ENCODE data around the gene DIO1.

DIO1 gene

DNA sequence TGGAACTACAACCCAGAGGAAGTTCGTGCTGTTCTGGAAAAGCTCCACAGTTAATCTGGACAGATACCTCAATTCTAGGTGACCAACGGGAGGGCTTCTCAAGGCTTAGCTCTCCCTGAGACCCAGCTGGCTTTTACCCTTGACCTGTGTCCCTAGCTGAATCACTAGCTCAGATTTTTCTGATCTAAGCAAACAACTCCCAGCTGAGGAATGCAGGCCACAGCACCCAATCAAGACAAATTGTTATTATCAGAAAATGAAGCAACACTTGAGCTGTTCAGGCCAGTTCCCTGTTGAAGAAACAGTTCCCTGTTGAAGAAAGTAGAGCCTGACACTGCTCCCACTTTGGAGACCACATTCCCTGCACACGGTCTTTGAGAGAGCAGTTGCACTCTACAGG lies 16.0 kb downstream of the DIO1 start:
- Mint-ChIP-seq H3K9me3 (no peaks in the 10 kb centered on the region), H3K27me3 (ENCODE audit: low read depth) (no peaks in the 10 kb centered on the region), H3K27ac (no peak overlapping the region), H3K36me3 (ENCODE audit: low read depth) (peaks cover 4% of the 10 kb centered on the region), H3K4me3 (no peak overlapping the region), H3K4me1 (ENCODE audit: low read depth) (no peaks in the 10 kb centered on the region)

- Mint-ChIP-seq H3K36me3 (ENCODE audit: low read depth) (peaks cover 8% of the 10 kb centered on the region), H3K9me3 (no peaks in the 10 kb centered on the region), H3K27ac (no peak overlapping the region), H3K4me3 (no peak overlapping the region), H3K4me1 (ENCODE audit: low read depth) (peaks cover 10% of the 10 kb centered on the region), H3K27me3 (ENCODE audit: low read depth) (no peaks in the 10 kb centered on the region)
These were observed 17.5 kb downstream of the DIO1 start for GRCh38 chr1:53911442-53911841.

GRCh38 chr1:53913352-53914033 lies 19.5 kb downstream of the DIO1 start:
- peak overlapping the region; percentile 12 for H3K27ac Mint-ChIP-seq
- no peak overlapping the region for H3K4me3 Mint-ChIP-seq
- H3K9me3 Mint-ChIP-seq = no peaks in the 10 kb centered on the region
- peaks cover 16% of the 10 kb centered on the region for H3K4me1 Mint-ChIP-seq (ENCODE audit: low read depth)
- peaks cover 13% of the 10 kb centered on the region for H3K36me3 Mint-ChIP-seq (ENCODE audit: low read depth)
- no peaks in the 10 kb centered on the region for H3K27me3 Mint-ChIP-seq (ENCODE audit: low read depth)

DNA sequence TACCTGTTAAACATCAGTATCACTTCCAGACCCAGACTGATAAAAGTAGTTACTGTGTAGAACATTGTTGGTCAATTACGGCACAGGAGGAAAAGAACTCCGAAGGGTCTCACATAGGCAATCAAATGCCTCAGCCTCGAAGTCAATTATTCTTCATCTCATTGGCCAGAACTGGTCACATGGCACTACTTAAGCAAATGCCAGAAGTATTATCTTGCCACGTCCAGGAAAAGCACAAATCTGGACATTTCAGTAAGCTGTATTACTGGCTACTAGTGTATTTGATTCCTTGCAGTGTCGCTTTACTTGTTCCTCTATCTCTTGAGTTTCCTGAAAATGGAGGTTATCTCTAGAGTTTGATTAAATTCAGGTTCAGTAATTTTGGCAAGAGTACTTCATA lies 24.4 kb downstream of the DIO1 start:
- Mint-ChIP-seq H3K27ac (no peak overlapping the region), H3K4me3 (no peak overlapping the region), H3K36me3 (ENCODE audit: low read depth) (peaks cover 23% of the 10 kb centered on the region), H3K4me1 (ENCODE audit: low read depth) (peaks cover 35% of the 10 kb centered on the region), H3K9me3 (no peaks in the 10 kb centered on the region), H3K27me3 (ENCODE audit: low read depth) (no peaks in the 10 kb centered on the region)

GRCh38 chr1:53919675-53920066 lies 25.7 kb downstream of the DIO1 start:
- H3K4me3 Mint-ChIP-seq = no peak overlapping the region
- peaks cover 26% of the 10 kb centered on the region for H3K36me3 Mint-ChIP-seq (ENCODE audit: low read depth)
- peak overlapping the region; percentile 88 for H3K27ac Mint-ChIP-seq

GRCh38 chr1:53927376-53927881 lies 33.4 kb downstream of the DIO1 start:
- Mint-ChIP-seq H3K4me3 (no peak overlapping the region), H3K36me3 (ENCODE audit: low read depth) (peaks cover 48% of the 10 kb centered on the region), H3K4me1 (ENCODE audit: low read depth) (peaks cover 2% of the 10 kb centered on the region), H3K27ac (no peak overlapping the region), H3K9me3 (peaks cover 3% of the 10 kb centered on the region), H3K27me3 (ENCODE audit: low read depth) (no peaks in the 10 kb centered on the region)

More at GRCh38 chr1:53919675-53920066, 25.7 kb downstream of the DIO1 start:
- Mint-ChIP-seq H3K9me3 (no peaks in the 10 kb centered on the region), H3K4me1 (ENCODE audit: low read depth) (peaks cover 35% of the 10 kb centered on the region), H3K27me3 (ENCODE audit: low read depth) (no peaks in the 10 kb centered on the region)

GRCh38 chr1:53929246-53929960 lies 35.4 kb downstream of the DIO1 start:
- Mint-ChIP-seq H3K9me3 (peaks cover 11% of the 10 kb centered on the region), H3K4me3 (no peak overlapping the region), H3K4me1 (ENCODE audit: low read depth) (peaks cover 2% of the 10 kb centered on the region), H3K27ac (no peak overlapping the region), H3K36me3 (ENCODE audit: low read depth) (peaks cover 51% of the 10 kb centered on the region), H3K27me3 (ENCODE audit: low read depth) (no peaks in the 10 kb centered on the region)

- Mint-ChIP-seq H3K27ac (no peak overlapping the region), H3K4me1 (ENCODE audit: low read depth) (no peaks in the 10 kb centered on the region), H3K36me3 (ENCODE audit: low read depth) (peaks cover 58% of the 10 kb centered on the region), H3K4me3 (no peak overlapping the region), H3K27me3 (ENCODE audit: low read depth) (no peaks in the 10 kb centered on the region), H3K9me3 (peaks cover 19% of the 10 kb centered on the region)
These were observed 36.9 kb downstream of the DIO1 start for GRCh38 chr1:53930932-53931331.

GRCh38 chr1:53931523-53931922 lies 37.5 kb downstream of the DIO1 start:
- no peak overlapping the region for H3K27ac Mint-ChIP-seq
- peaks cover 19% of the 10 kb centered on the region for H3K9me3 Mint-ChIP-seq
- no peak overlapping the region for H3K4me3 Mint-ChIP-seq
- no peaks in the 10 kb centered on the region for H3K27me3 Mint-ChIP-seq (ENCODE audit: low read depth)
- peaks cover 61% of the 10 kb centered on the region for H3K36me3 Mint-ChIP-seq (ENCODE audit: low read depth)
- no peaks in the 10 kb centered on the region for H3K4me1 Mint-ChIP-seq (ENCODE audit: low read depth)

- no peak overlapping the region for H3K27ac Mint-ChIP-seq
- peaks cover 2% of the 10 kb centered on the region for H3K4me1 Mint-ChIP-seq (ENCODE audit: low read depth)
- no peak overlapping the region for H3K4me3 Mint-ChIP-seq
- H3K9me3 Mint-ChIP-seq = peaks cover 19% of the 10 kb centered on the region
- H3K27me3 Mint-ChIP-seq (ENCODE audit: low read depth) = no peaks in the 10 kb centered on the region
- peaks cover 64% of the 10 kb centered on the region for H3K36me3 Mint-ChIP-seq (ENCODE audit: low read depth)
These were observed 40.3 kb downstream of the DIO1 start for GRCh38 chr1:53934170-53934765.

GRCh38 chr1:53936430-53936829 lies 42.4 kb downstream of the DIO1 start:
- peaks cover 61% of the 10 kb centered on the region for H3K36me3 Mint-ChIP-seq (ENCODE audit: low read depth)
- no peak overlapping the region for H3K27ac Mint-ChIP-seq
- H3K4me1 Mint-ChIP-seq (ENCODE audit: low read depth) = peaks cover 4% of the 10 kb centered on the region

DNA sequence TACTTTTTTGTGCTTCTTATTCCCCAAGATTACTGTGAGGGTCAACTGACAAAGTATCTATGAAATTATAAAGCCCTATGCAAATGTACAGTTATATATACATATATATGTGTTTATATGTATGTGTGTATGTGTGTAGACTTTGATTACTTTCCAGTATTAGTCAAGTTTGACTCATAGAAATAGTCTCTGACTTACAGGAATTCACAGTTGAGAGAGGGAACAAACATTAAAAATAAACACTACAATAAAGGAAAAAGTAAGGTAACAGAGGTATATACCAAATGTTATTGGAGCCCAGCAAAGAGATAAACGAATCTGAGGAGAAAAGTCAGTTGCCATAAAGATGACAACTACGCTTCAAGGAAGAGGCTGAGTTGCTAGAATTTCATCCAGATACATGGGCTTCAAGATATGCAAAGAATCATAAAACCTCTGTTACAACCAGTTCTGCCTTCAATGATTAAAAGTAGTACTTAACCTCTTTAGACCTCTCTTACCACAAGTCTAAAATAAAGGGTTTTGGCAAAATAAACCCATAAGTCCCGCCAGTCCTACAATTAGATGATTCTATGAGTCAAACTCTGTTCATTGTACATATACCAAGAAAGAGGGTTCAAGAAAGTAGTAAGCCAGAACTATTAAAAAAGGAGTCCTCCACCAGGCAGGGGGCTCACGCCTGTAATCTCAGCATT lies 44.3 kb downstream of the DIO1 start:
- no peaks in the 10 kb centered on the region for H3K27me3 Mint-ChIP-seq (ENCODE audit: low read depth)
- H3K4me1 Mint-ChIP-seq (ENCODE audit: low read depth) = peaks cover 14% of the 10 kb centered on the region
- peaks cover 14% of the 10 kb centered on the region for H3K9me3 Mint-ChIP-seq
- H3K36me3 Mint-ChIP-seq (ENCODE audit: low read depth) = peaks cover 58% of the 10 kb centered on the region
- H3K4me3 Mint-ChIP-seq = no peak overlapping the region
- no peak overlapping the region for H3K27ac Mint-ChIP-seq

More at GRCh38 chr1:53936430-53936829, 42.4 kb downstream of the DIO1 start:
- Mint-ChIP-seq H3K9me3 (peaks cover 19% of the 10 kb centered on the region), H3K27me3 (ENCODE audit: low read depth) (no peaks in the 10 kb centered on the region), H3K4me3 (no peak overlapping the region)

- Mint-ChIP-seq H3K9me3 (no peaks in the 10 kb centered on the region), H3K27ac (peak overlapping the region; percentile 12), H3K27me3 (ENCODE audit: low read depth) (no peaks in the 10 kb centered on the region), H3K36me3 (ENCODE audit: low read depth) (peaks cover 42% of the 10 kb centered on the region), H3K4me3 (peak overlapping the region; percentile 32), H3K4me1 (ENCODE audit: low read depth) (peaks cover 36% of the 10 kb centered on the region)
These were observed 48.4 kb downstream of the DIO1 start for GRCh38 chr1:53942127-53942957.

- H3K36me3 Mint-ChIP-seq (ENCODE audit: low read depth) = peaks cover 39% of the 10 kb centered on the region
- no peaks in the 10 kb centered on the region for H3K9me3 Mint-ChIP-seq
- H3K27me3 Mint-ChIP-seq (ENCODE audit: low read depth) = no peaks in the 10 kb centered on the region
- H3K4me3 Mint-ChIP-seq = peak overlapping the region; percentile 80
- H3K27ac Mint-ChIP-seq = peak overlapping the region; percentile 12
- H3K4me1 Mint-ChIP-seq (ENCODE audit: low read depth) = peaks cover 40% of the 10 kb centered on the region
These were observed 49.1 kb downstream of the DIO1 start for GRCh38 chr1:53943090-53943489.
